ENCODE results near the gene U2AF2. TPM values are rescaled to one million over a fixed set of nuclear protein-coding genes. Genes with fewer than 3 reads are reported as not detected.

Gene U2AF2
- total RNA-seq, 1 experiment from 2014 or later, result 343 TPM

- intact Hi-C loops (cut with micrococcal nuclease), result no loop called here
- H3K4me1 ChIP-seq (ENCODE audit: insufficient read depth, low read length), result peaks cover 35% of the 10 kb centered on the region
- no peak for ATAC-seq
- H3K4me3 ChIP-seq (ENCODE audit: low read length), result peak overlapping the region; percentile 85
- peaks cover 83% of the 10 kb centered on the region for H3K79me2 ChIP-seq (ENCODE audit: low read length)
- peaks cover 30% of the 10 kb centered on the region for H3K36me3 ChIP-seq (ENCODE audit: low read depth, low read length)
- TSS peak; percentile 44 for BruUV-seq (replicated peaks)
- ChIA-PET CTCF (no interaction called here), POLR2A (ENCODE audit: unreplicated experiment) (interaction anchor here (0.6 kb wide), 1 partner anchor 35 kb away, joined by 5 read pairs; the partner anchor contains the start of gene ZNF580)
- peaks cover 35% of the 10 kb centered on the region for H4K20me1 ChIP-seq (ENCODE audit: low read length)
- H2AFZ ChIP-seq (ENCODE audit: low read length), result peak overlapping the region; percentile 48
- DNase-seq, result peak; percentile 15
- no peaks in the 10 kb centered on the region for H3K9me3 ChIP-seq (ENCODE audit: low read length)
- peak overlapping the region; percentile 21 for H3K27ac ChIP-seq (ENCODE audit: low read length)
- H3K9me2 ChIP-seq (replicated peaks; ENCODE audit: low read length), result no peaks in the 10 kb centered on the region
- H3K9ac ChIP-seq (ENCODE audit: low read length), result peak overlapping the region; percentile 88
- H3K4me2 ChIP-seq (ENCODE audit: low read length), result peak overlapping the region; percentile 90
- no peaks in the 10 kb centered on the region for H3K27me3 ChIP-seq (ENCODE audit: low read length)
- TF ChIP-seq CTCF (conservative IDR thresholded peaks at IDR 0.05; ENCODE audit: low read depth, low read length) (no peak), EZH2 (IDR thresholded peaks at IDR 0.05; ENCODE audit: low read length, unreplicated experiment) (no peak), EZH2phosphoT487 (IDR thresholded peaks at IDR 0.05; ENCODE audit: borderline replicate concordance, low read length) (no peak)
- H3F3A ChIP-seq (ENCODE audit: low read length, unreplicated experiment), result peaks cover 12% of the 10 kb centered on the region
Observed at GRCh38 chr19:55675661-55676354, 21.0 kb downstream of the U2AF2 start.

- DNase-seq (peak; percentile 53), ATAC-seq (no peak)
- Histone ChIP-seq H3K27me3 (ENCODE audit: low read length) (no peaks in the 10 kb centered on the region), H3K9me3 (ENCODE audit: low read length) (no peaks in the 10 kb centered on the region), H3K27ac (ENCODE audit: low read length) (no peak overlapping the region), H3K36me3 (ENCODE audit: low read depth, low read length) (peaks cover 35% of the 10 kb centered on the region), H3F3A (ENCODE audit: low read length, unreplicated experiment) (peaks cover 12% of the 10 kb centered on the region), H3K79me2 (ENCODE audit: low read length) (peaks cover 84% of the 10 kb centered on the region), H3K9me2 (replicated peaks; ENCODE audit: low read length) (no peaks in the 10 kb centered on the region), H3K9ac (ENCODE audit: low read length) (peak overlapping the region; percentile 88), H2AFZ (ENCODE audit: low read length) (no peak overlapping the region), H3K4me3 (ENCODE audit: low read length) (peak overlapping the region; percentile 85), H3K4me2 (ENCODE audit: low read length) (peak overlapping the region; percentile 90), H4K20me1 (ENCODE audit: low read length) (peaks cover 39% of the 10 kb centered on the region), H3K4me1 (ENCODE audit: insufficient read depth, low read length) (peaks cover 35% of the 10 kb centered on the region)
- ChIA-PET POLR2A (ENCODE audit: unreplicated experiment) (no interaction called here), CTCF (no interaction called here)
- BruUV-seq (replicated peaks), result no TSS peak
- intact Hi-C loops (cut with micrococcal nuclease), result no loop called here
- TF ChIP-seq CTCF (conservative IDR thresholded peaks at IDR 0.05; ENCODE audit: low read depth, low read length), result peak; percentile 58; the same call in 1 of the 2 replicates
- no peak for TF ChIP-seq EZH2 (IDR thresholded peaks at IDR 0.05; ENCODE audit: low read length, unreplicated experiment)
Observed at GRCh38 chr19:55676383-55676782, 21.5 kb downstream of the U2AF2 start.

GRCh38 chr19:55676889-55677505 is 22.2 kb downstream of the U2AF2 start:
- peak overlapping the region; percentile 88; the same call in 1 of the 2 replicates for H3K9ac ChIP-seq (ENCODE audit: low read length)

More at GRCh38 chr19:55676889-55677505, 22.2 kb downstream of the U2AF2 start:
- peaks cover 39% of the 10 kb centered on the region for H3K36me3 ChIP-seq (ENCODE audit: low read depth, low read length)
- peaks cover 11% of the 10 kb centered on the region for H3F3A ChIP-seq (ENCODE audit: low read length, unreplicated experiment)
- peaks cover 84% of the 10 kb centered on the region for H3K79me2 ChIP-seq (ENCODE audit: low read length)
- CTCF ChIA-PET, result no interaction called here
- TF ChIP-seq CTCF (conservative IDR thresholded peaks at IDR 0.05; ENCODE audit: low read depth, low read length) (no peak), EZH2 (IDR thresholded peaks at IDR 0.05; ENCODE audit: low read length, unreplicated experiment) (no peak), EZH2phosphoT487 (IDR thresholded peaks at IDR 0.05; ENCODE audit: borderline replicate concordance, low read length) (no peak)
- DNase-seq (no peak), ATAC-seq (no peak)
- H3K9me3 ChIP-seq (ENCODE audit: low read length), result no peaks in the 10 kb centered on the region
- peak overlapping the region; percentile 90 for H3K4me2 ChIP-seq (ENCODE audit: low read length)
- H3K27me3 ChIP-seq (ENCODE audit: low read length), result no peaks in the 10 kb centered on the region
- no peaks in the 10 kb centered on the region for H3K9me2 ChIP-seq (replicated peaks; ENCODE audit: low read length)
- POLR2A ChIA-PET (ENCODE audit: unreplicated experiment), result no interaction called here
- peaks cover 35% of the 10 kb centered on the region for H3K4me1 ChIP-seq (ENCODE audit: insufficient read depth, low read length)
- H3K4me3 ChIP-seq (ENCODE audit: low read length), result peak overlapping the region; percentile 85
- no peak overlapping the region for H3K27ac ChIP-seq (ENCODE audit: low read length)
- no TSS peak for BruUV-seq (replicated peaks)
- no peak overlapping the region for H2AFZ ChIP-seq (ENCODE audit: low read length)
- H4K20me1 ChIP-seq (ENCODE audit: low read length), result peaks cover 39% of the 10 kb centered on the region
- intact Hi-C loops (cut with micrococcal nuclease), result no loop called here
